GM19397 (cell line): ENCODE results near the gene MOCOS.

ENCODE experiments used
- ATAC-seq: cut with Tn5 transposase; IDR thresholded peaks from one replicate; pipeline ENCODE4 v1.9.1; 2021; ENCODE audit warnings: mild to moderate bottlenecking, moderate library complexity; ENCODE audit not compliant: unreplicated experiment

Gene MOCOS

DNA sequence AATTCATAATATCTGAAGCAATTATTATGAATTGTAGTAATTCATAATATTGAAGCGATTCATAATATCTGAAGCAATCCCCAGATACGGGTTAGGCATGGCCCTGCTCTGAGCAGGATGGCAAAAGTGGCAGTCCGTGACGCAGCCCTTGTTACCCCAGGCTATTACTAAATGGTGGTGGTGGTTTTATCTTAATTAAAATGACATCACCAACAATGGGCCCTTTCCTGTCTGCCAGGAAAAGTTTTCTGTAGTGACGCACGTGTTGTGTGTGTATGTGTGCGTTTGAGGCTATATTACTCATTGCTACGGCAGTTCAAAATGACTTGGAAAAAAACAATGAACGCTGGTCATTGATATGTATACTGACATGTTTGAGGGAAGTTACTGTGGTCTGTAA lies 10.6 kb upstream of the MOCOS start:
- ATAC-seq: no peak

DNA sequence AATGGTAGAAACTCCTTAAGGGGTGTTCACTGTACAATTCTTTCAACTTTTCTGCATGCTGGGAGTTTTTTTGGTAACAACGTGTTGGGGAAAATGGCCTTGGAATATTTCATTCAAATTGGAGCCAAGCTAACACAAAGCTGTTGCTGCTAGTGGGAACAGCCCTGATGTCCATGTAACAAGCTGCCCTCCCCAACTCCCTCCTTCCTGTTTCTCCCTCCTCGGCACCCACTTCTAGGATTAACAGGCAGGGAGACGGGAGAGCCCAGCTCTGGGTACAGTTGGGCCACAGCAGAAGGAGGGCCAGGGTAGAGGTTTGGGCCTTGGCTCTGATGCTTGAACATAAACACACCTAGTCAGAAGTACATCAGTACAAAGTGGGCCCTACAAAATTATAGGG lies 9.4 kb upstream of the MOCOS start:
- ATAC-seq: no peak

DNA sequence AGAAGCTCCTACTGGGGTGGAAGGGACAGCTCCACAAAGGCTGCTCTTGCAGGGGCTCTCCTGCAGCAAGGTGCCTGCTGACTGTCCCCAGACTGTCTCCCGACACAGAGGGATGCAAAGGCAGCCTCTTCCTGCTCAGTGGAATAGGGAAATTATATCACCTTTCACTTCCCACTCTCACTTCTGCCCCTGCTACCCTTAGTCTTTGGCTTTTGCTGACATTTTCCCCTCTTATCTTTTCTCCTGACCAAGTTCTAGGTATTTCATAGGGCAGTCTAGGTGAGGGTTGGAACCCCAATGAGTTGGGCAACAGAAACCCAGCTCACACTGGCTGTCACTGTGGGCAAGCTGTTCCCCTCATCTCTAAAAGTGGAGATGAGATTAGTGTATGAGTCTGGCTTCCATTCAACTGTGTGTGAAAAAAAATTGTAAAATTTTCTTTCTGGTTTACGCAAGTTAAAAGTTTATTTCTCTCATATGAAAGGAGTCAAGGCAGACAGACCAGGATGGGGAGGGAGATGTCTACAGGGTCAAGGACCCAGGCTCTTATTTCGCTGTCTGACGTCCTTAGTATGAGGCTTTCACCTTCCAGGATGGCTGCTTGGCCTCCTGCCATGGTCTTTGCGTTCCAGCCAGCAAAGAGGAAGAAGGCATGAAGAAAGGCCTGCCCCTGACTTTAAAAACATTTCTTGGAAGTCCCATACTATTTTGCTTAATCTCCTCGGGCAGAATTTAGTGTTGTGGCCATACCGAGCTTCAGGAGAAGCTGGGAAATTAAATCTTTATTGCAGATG lies 7.5 kb upstream of the MOCOS start:
- ATAC-seq: no peak

DNA sequence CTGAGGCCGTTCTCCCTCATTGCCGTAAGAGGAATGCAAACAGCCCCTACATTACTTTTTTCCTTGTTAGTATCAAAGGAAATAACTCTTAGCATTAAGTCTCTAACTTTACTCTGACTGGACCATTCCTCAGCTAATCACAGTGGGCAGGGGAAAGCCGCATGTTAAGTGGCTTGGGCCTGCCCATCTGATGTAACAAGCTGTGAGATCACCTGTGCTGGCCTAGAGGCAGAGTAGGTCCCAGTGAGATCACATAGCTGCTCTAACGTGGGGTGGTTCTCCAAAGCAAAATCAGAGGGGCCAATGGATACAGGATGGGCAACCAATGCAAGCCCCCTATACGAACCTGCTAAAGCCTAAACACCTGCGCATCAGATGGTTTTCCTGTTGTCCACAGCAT lies 5.9 kb upstream of the MOCOS start:
- ATAC-seq: no peak

DNA sequence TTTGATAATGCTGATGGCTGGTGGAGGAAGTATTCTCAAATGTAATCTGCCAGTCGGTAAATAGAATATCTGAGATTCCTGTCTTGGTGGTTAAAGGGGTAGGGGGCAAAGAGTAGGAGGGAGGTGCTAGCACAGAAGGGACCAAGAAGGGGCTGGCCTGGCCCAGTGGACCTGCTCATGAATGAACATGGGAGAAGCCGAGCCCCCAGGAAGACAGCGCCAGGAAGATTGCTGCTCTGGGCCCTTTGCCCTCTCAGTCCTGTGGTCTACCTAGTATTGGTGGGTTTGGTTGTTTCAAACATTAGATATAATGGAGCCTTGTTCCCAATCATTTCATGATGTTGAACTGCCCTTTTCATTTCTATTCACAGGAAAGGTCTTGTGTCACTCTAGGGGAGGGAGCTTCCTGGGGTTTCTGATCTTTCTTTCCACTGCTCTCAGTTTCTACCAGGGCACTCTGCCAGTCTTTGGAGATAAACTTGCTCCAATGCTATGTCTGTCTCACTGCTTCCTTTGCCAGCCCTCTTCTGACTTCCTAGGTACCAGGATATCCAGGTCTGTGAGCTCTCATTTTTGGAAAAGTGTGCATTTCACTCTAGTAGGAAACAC lies 5.3 kb upstream of the MOCOS start:
- ATAC-seq: no peak

DNA sequence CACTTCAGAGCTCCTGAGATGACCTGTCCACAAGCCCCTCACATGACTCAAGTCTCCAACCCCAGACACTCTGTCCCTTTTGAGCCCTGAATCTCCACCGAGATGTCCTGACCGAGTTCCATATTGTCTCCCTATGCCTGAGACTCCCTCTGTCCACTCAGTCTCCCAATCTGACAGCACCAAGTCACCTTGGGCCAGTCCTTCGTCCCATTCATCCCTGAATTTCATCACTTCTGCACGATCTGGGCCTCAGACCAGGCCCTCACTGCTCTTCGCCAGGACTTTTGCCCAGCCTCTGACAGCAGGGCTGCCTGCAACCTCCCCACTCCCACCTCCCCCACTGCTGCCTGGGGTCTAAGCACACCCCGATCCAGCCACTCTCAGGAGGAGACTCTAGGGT lies 4.3 kb upstream of the MOCOS start:
- ATAC-seq: no peak

DNA sequence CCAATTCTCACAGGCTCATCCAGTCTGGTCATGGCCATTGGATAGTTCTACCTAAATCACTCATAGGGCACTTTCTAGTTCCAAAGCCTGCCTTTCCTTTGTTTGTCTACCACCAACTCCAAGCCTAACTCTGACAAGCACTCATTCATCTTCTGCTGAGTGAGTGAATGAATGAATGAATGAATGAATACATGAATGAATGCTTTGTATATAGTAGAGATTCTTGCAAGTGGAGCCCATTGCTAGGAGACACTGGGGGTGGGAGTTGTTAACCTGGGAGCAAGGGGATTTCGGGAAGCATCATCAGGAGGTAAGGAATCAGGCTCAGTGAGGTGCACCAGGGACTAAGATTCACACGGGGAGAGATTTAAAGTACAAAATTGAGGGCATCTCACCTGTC lies 3.3 kb upstream of the MOCOS start:
- ATAC-seq: no peak

DNA sequence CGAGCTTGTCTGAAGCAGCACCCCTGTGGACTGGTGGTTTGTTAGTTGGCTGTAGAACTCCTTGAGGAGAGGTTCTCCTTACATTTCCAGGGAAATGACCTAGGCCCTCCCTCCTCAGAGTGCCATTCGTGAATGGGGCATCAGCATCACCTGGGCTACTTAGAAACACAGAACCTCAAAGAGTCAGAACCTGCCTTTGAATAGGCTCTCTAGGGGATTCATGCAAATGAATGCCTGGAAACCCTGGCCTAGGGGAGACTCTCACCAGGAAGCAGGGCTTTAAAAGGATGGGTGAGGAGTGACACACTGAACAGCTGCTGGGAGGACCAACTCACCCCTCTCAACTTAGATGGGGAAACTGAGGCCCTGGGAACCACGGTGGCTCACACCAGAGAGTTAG lies 2.1 kb upstream of the MOCOS start:
- ATAC-seq: no peak

DNA sequence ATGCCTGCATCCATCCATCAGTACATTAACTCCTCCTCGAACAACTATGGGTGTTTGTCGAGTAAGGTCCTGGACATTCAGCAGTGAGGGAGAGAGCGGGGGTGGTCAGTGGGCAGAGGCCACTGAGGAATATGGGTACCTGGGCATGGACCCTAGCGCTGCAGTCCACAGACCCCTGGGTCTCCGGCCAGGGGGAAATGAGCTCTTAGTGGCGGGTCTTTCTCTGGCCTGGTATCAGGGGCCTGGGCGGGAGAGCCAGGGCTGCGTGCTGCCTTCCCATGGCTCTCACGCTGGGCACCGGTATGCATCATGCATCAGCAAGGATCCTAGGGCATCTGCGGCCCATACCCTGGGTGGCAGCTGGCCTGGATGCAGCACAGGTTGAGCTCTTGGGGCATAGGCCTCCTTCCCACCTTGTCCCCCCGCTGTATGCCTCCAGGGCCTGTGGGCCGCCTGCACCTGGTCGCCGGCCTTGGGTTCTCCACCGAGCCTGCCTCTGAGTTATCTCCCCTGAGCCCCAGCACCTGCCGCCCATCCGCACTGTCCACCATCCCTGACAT lies 1.3 kb upstream of the MOCOS start:
- no peak for ATAC-seq

DNA sequence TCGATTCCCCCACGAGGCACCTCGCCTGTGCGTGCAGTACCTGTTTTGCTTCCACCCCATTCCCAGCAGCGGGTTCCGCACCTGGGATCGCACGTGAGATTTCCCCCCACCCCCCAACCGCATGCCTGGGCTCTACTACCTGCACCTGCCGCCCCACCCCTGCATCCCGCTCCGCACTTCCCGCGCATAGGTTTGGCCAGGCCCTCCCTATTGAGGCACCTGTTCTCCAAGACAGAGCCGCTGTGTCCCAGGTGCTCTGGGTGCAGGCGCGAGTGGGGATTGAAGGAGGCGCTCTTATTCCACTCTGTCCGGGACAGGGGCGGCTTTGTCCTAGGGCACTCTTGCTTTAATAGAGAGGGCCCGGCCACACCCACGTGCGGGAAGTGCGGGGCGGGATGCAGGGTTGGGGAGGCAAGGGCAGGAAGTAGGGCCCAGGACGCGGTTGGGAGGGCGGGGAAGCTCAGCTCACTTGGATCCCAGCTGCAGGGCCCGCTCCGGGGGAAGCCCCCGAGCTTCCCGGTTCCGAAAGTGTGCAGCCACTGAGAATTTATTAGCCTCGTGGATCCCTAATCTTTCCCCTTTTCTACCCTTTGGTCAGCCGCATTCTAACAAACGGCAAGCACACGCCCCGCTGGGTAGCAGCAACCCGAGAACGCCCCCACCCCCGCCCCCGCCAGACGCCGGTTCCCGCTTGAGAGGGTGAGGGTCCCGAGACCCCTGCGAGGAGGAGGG lies 670 bp upstream of the MOCOS start:
- ATAC-seq: no peak

DNA sequence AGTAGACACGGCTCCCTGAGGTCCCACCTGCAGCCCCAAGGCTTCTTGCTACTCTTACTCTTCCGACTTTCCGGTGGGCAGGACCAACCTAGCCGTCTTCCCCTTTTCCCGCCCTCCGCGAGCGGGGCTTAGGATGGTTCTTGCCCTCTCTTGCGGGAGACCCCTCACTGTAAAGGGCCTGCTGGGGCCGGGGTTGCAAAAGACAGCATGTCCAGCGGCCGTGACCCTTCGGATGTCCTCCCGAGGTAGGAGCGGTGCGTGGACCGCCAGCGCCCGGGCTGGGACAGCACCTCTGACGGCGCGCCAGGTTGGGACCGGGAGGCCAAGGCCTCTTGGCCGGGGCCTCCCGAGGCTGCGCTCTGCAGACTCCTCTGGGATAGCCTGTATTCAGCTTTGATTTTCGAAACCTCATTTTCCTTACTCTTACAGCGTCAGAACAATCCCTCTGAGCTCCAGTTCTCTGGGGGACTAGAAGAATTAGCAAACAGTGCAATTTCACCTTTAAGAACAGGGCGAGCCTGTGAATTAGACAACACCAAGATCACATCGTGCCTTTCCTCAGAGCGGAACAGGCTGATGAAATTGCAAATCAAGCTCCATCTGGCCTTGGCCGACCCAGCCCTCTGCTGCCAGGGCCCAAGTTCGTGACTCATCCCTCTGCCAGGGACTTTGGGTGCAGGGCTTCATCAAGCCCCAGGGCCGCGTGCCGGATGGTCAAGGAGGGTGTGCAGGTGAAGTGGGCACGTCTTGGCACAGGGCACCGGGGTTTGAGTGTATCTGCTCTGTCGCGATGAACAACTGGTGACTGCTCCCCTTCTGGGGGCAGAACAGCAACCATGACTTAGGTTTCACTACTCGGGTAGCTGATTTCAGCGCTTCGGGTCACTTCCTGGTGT lies 777 bp downstream of the MOCOS start:
- ATAC-seq: peak; percentile 8

DNA sequence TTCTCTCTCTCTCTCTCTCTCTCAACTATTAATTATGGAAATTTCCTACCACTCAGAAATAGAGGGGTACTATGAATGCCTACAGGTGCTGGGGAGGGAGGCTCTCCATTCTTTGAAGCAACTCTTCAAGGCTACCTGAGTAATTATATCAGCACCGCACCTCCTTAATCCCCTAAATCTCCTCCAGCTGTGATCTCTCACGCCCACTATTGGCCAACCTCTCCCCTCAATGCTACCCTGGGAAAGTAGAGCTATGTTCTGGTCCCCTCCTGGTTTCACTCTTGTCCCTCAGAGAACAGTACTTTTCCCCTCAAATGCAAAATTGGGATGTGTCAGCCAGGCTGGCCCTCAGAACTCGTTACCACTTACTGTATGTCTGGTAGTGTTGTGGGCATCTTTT lies 1.6 kb downstream of the MOCOS start:
- no peak for ATAC-seq

DNA sequence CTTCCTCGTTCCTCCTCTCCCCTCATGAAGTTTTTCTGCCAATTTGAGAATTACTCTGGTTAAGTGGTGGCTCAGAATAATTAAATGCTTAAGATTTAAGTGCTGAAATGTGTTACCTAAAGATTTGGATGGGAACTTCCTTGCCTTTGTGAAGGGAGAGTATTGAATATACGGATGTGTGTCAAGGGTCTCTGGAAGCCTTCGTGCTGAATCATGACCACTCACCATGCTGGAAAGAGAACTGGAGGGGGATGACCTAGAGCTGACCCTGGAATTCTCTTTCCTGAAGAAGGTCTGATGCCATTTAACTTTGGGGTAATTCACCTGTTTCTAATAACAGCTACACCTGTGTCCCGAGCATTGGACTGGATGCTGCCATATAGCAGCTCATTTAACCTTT lies 2.2 kb downstream of the MOCOS start:
- ATAC-seq: no peak

DNA sequence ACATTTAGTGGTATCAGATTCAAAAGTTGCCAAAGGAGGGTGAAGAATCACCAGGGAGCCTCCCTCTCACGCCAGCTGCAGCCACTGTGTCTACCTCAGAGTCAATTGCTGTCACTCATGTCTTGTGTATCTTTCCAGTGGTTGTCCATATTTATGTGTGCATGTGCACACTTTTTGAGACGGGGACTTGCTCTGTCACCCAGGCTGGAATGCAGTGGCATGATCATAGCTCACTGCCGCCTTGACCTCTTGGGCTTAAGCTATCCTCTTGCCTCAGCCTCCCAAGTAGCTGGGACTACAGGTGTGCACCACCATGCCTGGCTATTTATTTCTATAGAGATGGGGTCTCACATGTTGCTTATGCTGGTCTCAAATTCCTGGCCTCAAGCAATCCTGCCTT lies 4.0 kb downstream of the MOCOS start:
- ATAC-seq: no peak

DNA sequence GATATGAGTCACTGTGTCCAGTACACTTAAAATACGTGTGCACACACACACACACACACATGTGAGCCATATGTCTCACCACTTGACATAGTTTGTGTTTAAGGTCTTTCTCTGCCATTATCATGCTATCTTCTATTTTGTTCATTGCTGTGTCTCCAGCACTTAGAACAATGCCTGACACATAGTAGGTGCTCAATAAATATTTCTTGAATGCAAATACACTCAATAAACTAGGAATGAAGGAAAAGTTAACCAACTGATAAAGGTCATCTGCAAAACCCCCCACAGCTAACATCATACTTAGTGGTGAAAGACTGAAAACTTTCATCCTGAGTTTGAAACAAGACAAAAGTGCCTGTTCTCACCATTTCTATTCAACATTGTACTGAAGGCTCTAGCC lies 4.4 kb downstream of the MOCOS start:
- ATAC-seq: no peak

DNA sequence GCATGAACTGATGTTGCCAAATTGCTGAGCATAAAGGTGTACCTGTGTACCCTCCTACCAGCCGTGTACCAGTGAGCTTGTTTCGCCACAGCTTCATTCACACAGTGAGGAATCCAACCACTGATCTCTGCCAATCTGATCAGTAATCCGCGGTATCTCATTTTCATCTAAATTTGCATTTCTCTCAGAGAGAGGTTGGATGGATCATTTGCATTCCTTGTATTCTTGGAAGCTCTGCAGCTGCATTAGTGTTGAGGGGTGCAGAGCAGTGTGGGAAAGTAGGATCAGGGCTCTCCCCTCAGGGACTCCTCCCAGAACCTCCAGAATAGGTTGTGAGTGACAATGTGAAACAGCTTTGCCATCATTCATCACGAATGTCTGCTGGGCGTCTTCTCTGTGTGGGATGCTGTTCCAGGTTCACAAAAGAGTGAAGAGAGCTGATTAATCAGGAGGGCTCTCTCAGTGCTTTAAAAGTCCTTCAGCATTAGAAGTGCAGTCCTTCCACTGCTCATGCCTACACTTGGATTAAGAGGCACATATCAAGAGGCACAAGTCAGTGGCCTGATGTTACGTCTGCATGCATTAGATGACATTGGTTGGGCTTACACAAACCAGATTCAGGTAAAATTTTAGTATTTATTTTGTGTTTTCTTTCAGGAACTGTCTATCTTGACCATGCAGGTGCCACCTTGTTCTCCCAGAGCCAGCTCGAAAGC lies 7.5 kb downstream of the MOCOS start:
- ATAC-seq: no peak

DNA sequence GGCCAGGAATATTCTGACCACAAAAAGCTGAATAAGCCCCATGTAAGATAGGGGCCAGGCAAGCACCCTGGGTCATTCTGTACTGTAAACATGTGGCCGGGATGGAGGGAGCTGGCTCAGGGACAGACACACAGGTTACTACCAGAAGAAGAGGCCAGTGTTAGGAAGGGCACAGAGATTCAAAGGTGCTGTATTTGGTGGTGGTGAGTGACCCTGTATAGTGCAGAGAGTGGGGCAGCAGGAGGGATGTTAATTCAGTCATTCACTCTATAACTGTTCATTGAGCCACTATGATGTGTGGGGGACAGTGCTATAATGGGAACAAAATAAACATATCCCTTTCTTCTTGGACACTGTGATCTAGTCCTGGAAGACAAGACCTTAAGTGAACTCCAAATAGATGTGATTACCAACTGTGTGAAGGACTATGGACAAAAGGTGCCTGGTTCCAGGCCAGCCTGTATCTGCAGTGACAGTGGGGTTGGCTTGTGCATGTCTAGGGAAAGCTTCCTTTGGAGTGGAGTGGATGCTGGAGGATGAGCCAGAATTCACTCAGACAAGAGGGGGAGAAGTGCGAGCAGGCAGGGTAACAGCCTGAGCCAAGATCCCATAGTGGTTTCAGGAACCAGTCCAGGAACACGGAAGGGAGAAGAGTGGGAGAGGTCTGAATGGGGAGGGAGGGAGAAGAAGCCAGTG lies 8.3 kb downstream of the MOCOS start:
- ATAC-seq: no peak

DNA sequence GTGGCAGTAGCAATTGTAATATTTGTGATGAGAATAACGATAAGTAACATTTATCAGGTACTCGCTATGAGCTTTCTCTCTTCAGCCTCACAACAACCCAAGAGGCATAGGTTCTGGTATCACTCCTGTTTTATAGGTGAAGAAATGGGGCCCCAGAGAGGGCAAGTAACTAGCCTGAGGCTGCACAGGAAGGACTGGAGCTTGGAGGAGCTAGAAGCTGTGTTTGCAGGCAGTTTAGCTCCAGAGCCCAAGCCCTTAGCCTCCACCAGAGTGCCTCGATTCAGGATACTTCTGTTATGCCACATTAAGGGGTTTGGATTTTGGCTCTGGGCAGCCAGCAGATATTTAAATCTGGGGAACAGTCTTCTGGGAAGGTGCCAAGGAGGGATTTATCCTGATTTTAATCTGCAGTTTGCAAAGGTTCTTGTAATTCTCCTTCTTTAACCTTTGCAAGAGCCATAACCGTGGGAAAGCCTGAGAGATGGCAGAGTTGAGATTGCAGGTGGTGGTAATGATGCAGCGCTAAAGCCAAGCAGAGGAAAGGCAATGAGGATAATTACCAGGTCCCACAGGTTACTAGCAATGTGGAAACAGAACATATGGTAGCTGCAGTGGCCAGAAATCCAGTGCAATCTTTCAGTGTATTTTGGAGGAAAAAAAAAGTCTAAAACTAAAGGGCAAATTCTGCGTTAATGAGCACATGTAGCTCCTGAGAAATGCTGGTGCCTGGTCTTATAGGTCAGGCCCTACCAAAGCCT lies 9.1 kb downstream of the MOCOS start:
- ATAC-seq: no peak
